ENCODE data around the gene TMEM250. TPM values are rescaled to one million over a fixed set of nuclear protein-coding genes. Genes with fewer than 3 reads are reported as not detected.
A peak's percentile ranks its signal among the peaks of the same experiment; 100 is the strongest.

The TMEM250 gene
- total RNA-seq, 4 donors from 2014 or later, result 23.5 to 35.3 (median 25.6) TPM

DNA sequence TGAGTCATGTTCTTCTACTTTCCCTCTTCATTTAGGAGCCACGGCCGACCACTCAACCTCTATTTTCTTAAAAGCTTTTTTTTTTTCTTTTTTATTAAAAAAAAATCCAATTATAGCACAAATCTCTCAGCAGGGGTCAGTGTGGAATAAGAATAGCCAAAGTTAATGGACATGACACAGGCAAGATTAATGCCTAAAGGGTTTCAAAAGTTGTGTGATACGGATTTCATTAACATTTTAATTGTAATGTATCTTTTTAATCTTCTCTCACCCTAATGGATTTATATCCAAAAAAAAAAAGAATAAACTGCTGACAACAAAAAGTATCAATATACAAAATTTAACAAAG lies 29.0 kb downstream of the TMEM250 start:
- Histone ChIP-seq H3K27ac (no peak overlapping the region), H3K27me3 (no peaks in the 10 kb centered on the region), H3K9me3 (no peaks in the 10 kb centered on the region), H3K4me1 (peaks cover 27 to 63% of the 10 kb centered on the region in 2 donors), H3K36me3 (no peaks in the 10 kb centered on the region), H3K4me3 (replicated peaks in 1 of 3) (no peak overlapping the region)
- 20 to 23% methylated on average over 3 of the region's 3 CpGs for WGBS, 2 donors
- no peak for DNase-seq
- intact Hi-C loops (cut with DNase I), result no loop called here
- TF ChIP-seq POLR2A (IDR thresholded peaks at IDR 0.05), result no peak
- TF ChIP-seq, protein P1, sequence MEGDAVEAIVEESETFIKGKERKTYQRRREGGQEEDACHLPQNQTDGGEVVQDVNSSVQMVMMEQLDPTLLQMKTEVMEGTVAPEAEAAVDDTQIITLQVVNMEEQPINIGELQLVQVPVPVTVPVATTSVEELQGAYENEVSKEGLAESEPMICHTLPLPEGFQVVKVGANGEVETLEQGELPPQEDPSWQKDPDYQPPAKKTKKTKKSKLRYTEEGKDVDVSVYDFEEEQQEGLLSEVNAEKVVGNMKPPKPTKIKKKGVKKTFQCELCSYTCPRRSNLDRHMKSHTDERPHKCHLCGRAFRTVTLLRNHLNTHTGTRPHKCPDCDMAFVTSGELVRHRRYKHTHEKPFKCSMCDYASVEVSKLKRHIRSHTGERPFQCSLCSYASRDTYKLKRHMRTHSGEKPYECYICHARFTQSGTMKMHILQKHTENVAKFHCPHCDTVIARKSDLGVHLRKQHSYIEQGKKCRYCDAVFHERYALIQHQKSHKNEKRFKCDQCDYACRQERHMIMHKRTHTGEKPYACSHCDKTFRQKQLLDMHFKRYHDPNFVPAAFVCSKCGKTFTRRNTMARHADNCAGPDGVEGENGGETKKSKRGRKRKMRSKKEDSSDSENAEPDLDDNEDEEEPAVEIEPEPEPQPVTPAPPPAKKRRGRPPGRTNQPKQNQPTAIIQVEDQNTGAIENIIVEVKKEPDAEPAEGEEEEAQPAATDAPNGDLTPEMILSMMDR (IDR thresholded peaks at IDR 0.05), result peak in 3 of 6 experiments; percentile 33 to 47 (median 44)

DNA sequence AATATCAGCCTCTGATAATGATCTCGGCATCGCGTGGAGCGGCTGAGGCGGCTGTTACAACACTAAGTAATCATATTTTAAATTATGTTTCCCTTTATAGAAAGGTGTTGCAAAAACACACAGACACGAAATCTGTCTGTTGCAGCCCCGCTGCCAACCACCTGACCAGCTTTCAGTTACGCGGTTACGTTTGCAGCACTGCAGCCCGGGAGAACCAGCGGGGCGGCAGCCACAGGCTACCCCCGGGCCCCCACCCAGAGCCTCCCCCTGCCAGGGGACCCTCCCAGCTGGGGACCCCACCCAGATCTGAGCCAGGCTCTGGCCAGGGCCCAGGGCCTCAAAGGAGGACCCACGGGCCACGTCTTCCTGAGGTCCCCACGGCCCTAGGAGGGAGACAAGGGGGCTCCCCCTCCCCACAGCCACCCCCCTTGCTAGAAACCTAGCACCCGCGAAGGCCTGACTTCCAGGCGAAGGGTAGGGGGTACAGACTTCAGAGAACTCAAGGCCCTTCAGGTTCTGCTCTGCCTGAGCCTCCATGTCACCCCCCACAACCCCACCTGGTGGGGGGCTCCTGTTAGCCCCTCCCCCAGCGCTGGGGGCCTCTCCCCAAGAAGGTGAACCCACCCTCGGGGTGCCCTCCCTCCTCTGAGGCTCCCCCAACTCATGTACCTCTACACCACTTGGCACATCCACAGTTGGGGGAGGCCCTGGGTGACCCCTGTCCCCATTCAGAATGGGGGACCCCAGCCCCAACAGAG lies 29.6 kb downstream of the TMEM250 start:
- no peaks in the 10 kb centered on the region for H3K9me3 ChIP-seq
- intact Hi-C loops (cut with DNase I), result no loop called here
- no peak for DNase-seq
- no peak overlapping the region for H3K27ac ChIP-seq
- no peak for TF ChIP-seq POLR2A (IDR thresholded peaks at IDR 0.05)
- TF ChIP-seq, protein P1 (IDR thresholded peaks at IDR 0.05), result no peak
- H3K36me3 ChIP-seq, result no peaks in the 10 kb centered on the region
- no peak overlapping the region for H3K4me3 ChIP-seq (replicated peaks in 1 of 3)
- H3K4me1 ChIP-seq, result peaks cover 24 to 62% of the 10 kb centered on the region in 2 donors
- WGBS, 2 donors, result 79 to 88% methylated on average over 13 to 17 of the region's 22 CpGs
- no peaks in the 10 kb centered on the region for H3K27me3 ChIP-seq

DNA sequence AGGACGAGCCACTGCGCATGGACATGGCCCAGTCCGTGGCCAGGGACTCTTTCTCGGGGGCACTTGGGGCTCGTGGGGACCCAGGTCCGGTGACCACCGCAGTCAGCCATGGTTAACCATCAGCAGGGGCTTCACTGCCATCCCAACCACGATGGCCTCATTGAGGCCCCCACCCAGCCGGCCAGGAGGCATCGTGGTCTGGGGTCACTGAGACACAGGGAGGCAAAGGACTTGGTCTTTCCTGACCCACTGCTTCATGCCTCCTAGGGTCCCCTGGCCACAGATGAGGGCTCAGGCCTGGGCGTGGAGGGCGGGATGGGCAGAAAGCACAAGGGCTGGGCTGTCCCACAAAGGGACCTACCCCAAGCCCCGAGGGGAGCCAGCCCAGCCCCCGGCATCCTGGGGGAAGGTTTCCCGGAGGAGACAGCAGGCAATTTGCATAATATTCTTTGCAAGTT lies 30.2 kb downstream of the TMEM250 start:
- Histone ChIP-seq H3K27ac (no peak overlapping the region), H3K4me1 (peaks cover 18 to 56% of the 10 kb centered on the region in 2 donors), H3K27me3 (no peaks in the 10 kb centered on the region), H3K4me3 (replicated peaks in 1 of 3) (no peak overlapping the region), H3K9me3 (no peaks in the 10 kb centered on the region), H3K36me3 (no peaks in the 10 kb centered on the region)
- intact Hi-C loops (cut with DNase I), result no loop called here
- TF ChIP-seq, protein P1 (IDR thresholded peaks at IDR 0.05), result no peak
- TF ChIP-seq POLR2A (IDR thresholded peaks at IDR 0.05), result no peak
- no peak for DNase-seq
- 76 to 91% methylated on average over 8 to 12 of the region's 15 CpGs for WGBS, 2 donors

DNA sequence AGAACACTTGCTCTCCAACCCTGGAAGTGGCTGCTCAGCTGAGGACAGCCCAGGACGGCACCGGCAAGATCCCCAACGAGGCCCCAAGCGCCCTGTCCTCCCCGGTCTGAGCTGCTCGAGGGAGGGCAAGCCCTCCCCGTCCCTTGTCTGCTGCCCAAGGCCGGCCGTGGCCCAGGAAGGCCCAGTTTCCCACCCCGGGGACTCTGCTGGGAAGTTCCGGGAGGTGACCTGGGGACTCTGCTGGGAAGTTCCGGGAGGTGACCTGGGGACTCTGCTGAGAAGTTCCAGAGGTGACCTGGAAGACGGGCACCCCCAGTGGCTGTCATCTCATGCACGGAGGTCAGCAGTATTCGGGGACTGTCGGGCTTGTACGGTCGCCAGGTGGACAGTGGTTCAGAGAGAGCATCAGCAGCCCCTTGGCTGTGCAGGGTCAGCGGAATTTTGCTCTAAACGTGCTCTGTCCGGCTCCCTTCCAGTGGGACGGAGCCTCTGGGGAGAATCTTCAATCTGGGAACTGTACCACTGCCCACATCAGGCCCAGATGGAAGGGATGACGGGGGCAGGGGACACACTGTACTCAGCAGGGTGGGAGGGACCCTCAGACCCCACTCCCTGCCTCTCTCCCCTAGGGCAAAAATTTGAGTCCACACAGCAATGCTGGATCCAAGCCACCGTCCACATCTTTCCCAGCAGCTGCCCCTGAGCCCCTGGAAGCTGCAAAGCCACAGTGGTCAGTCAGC lies 30.8 kb downstream of the TMEM250 start:
- WGBS, 2 donors, result 72 to 84% methylated on average over 10 to 13 of the region's 24 CpGs
- H3K36me3 ChIP-seq, result no peaks in the 10 kb centered on the region
- no peaks in the 10 kb centered on the region for H3K9me3 ChIP-seq
- intact Hi-C loops (cut with DNase I), result no loop called here
- no peak overlapping the region for H3K4me3 ChIP-seq (replicated peaks in 1 of 3)
- H3K27me3 ChIP-seq, result no peaks in the 10 kb centered on the region
- H3K4me1 ChIP-seq, result peaks cover 16 to 52% of the 10 kb centered on the region in 2 donors
- no peak for DNase-seq
- no peak for TF ChIP-seq POLR2A (IDR thresholded peaks at IDR 0.05)
- TF ChIP-seq, protein P1 (IDR thresholded peaks at IDR 0.05), result no peak
- no peak overlapping the region for H3K27ac ChIP-seq
